Heart left ventricle (tissue), 16 donors: ENCODE data around the gene ZNF69. TPM values are rescaled to one million over a fixed set of nuclear protein-coding genes. Genes with fewer than 3 reads are reported as not detected.

ENCODE experiments used
- ATAC-seq, 4 donors: fragments of 200-7000 bp; cut with Tn5 transposase; one replicate each; pipeline ENCODE4 v1.9.1; 2020 to 2022; ENCODE audit warnings: moderate library complexity in 4 of 4, mild to moderate bottlenecking in 3 of 4, moderate number of reproducible peaks in 1 of 4
- DNase-seq, 5 donors: peaks; one replicate each; pipeline ENCODE4 v3.0.0-alpha.2; 2020
- H3K27ac ChIP-seq, 12 donors: fragments of 200-600 bp; sonication (generic) in 4 of 12; one replicate each; pipeline versions ENCODE4 v1.5.0 to v1.8.0; 2016 to 2022; ENCODE audit warnings: mild to moderate bottlenecking in 2 of 12
- H3K27me3 ChIP-seq, 9 donors: fragments of 200-600 bp; sonication (generic) in 2 of 9; one replicate each; pipeline versions ENCODE4 v1.5.1 to v1.8.0; 2016 to 2022; ENCODE audit warnings: mild to moderate bottlenecking in 3 of 9
- H3K36me3 ChIP-seq, 9 donors: fragments of 200-600 bp; sonication (generic) in 2 of 9; one replicate each; pipeline versions ENCODE4 v1.5.0 to v1.8.0; 2018 to 2022; ENCODE audit warnings: mild to moderate bottlenecking in 2 of 9
- H3K4me1 ChIP-seq, 12 donors: fragments of 200-600 bp; sonication (generic) in 4 of 12; one replicate each; pipeline versions ENCODE4 v1.5.0 to v1.8.0; 2016 to 2022; ENCODE audit warnings: mild to moderate bottlenecking in 3 of 12
- H3K4me3 ChIP-seq, 12 donors: fragments of 200-600 bp; sonication (generic) in 4 of 12; one replicate each; pipeline versions ENCODE4 v1.5.0 to v1.8.0; 2017 to 2022; ENCODE audit warnings: mild to moderate bottlenecking in 9 of 12, moderate library complexity in 4 of 12
- H3K9me3 ChIP-seq, 12 donors: fragments of 200-600 bp; sonication (generic) in 4 of 12; one replicate each; pipeline versions ENCODE4 v1.5.0 to v1.8.0; 2016 to 2022; ENCODE audit warnings: mild to moderate bottlenecking in 1 of 12
- CTCF ChIP-seq, 12 donors: fragments of 200-600 bp; sonication (generic) in 4 of 12; IDR thresholded peaks; one replicate each; pipeline versions ENCODE4 v1.5.0 to v1.8.0; 2018 to 2022; ENCODE audit warnings: antibody characterized with exemption in 12 of 12, mild to moderate bottlenecking in 5 of 12
- POLR2A ChIP-seq, 2 donors: fragments of 450-650 bp; IDR thresholded peaks; one replicate each; pipeline ENCODE4 v1.6.1; 2017; ENCODE audit warnings: antibody characterized with exemption in 2 of 2, mild to moderate bottlenecking in 2 of 2, moderate library complexity in 2 of 2
- WGBS, 4 donors: extraction: QIAGEN DNeasy Blood & Tissue Kit in 2 of 4; methylation state at CpG; one replicate each; pipeline versions ENCODE4 v1.1.5 to v1.1.7; 2013 to 2018; 5-methylcytosine and 5-hydroxymethylcytosine counted together
- intact Hi-C, 10 donors: fragments of 100-400 bp; cut with DNase I; formaldehyde crosslinking; loops; one replicate each; pipeline versions ENCODE4 v1.11.1 to v1.14.2; 2022
- polyA plus RNA-seq, 2 donors: library from polyadenylated mRNA; stranded (reverse); fragments of 200-250 nt; gene quantifications; one replicate each; pipeline ENCODE4 v1.2.3, GENCODE V29; 2013
- total RNA-seq, 9 donors: library from RNA; depleted of rRNA in 2 of 9; stranded (reverse); fragments of >200 nt in 2 of 9; fragmentation: NEBNext Ultra II Directional in 3 of 9; extraction: Animal tissue kit (Norgen Biotek cat#: 25700) in 3 of 9; gene quantifications; one replicate each; pipeline versions ENCODE4 v1.1.0 to v1.2.4, GENCODE V29; 2016 to 2023
- donor health status: ischemic (EF 13 %, LVEDD 7.1; RV severe dilation, severe dysfunction).
- donor health status: healthy with polysubstance abuse.
- donor health status: DM: no; HTN: yes; CAD: no.
- donor health status: DM: no; HTN: no; CAD: no.
- donor health status: ischemic (EF 25% LVEDD 6.9; RV normal size, moderate dysfunction).
- donor health status: ischemic (EF 25% LVEDD 5.7; RV mildly dilated, moderate dysfunction).
- donor health status: healthy.
- donor health status: DM: yes; HTN: yes; CAD: no.
- donor health status: ischemic (EF 35%, LVEDD 5.7; RV mildly dilated, moderate dysfunction).
- donor health status: nonischemic (EF 11% LVEDD 7.7; RV severe dilation, severe dysfunction).
- donor health status: DM: yes; HTN: yes; CAD: no.
- donor health status: PGD.
- donor health status: ischemic (EF 29% LVEDD 5.4; RV normal size, mild dysfunction).
- donor health status: nonischemic (EF 23%, LVEDD 6.1; RV moderate dilation, normal function).

ZNF69 gene
- total and polyA plus RNA-seq, 11 donors, result 2.8 to 5.4 (median 4.2) TPM

DNA sequence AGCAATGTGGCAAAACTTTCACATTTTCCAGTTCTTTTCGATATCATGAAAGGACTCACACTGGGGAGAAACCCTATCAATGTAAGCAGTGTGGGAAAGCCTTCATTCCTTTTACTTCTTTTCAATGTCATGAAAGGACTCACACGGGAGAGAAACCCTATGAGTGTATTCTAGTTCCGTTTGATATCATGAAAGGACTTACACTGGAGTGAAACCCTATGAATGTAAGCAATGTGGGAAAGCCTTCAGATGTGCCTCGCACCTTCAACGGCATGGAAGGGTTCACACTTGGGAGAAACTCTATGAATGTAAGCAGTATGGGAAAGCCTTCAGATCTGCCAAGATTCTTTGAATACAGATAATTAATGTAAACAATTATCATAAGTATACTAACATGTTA lies 62.7 kb downstream of the ZNF69 start:
- 95 to 99% (median 97%) methylated on average over 5 of the region's 5 CpGs for WGBS, 4 donors
- Histone ChIP-seq H3K27ac (no peak overlapping the region), H3K9me3 (peaks cover 8 to 97% (median 79%) of the 10 kb centered on the region in 12 donors), H3K4me3 (no peak overlapping the region), H3K4me1 (no peaks in the 10 kb centered on the region), H3K27me3 (no peaks in the 10 kb centered on the region), H3K36me3 (peaks cover 23 to 75% (median 36%) of the 10 kb centered on the region in 9 donors)
- DNase-seq (no peak), ATAC-seq (no peak)
- no peak for TF ChIP-seq CTCF (IDR thresholded peaks at IDR 0.05)
- TF ChIP-seq POLR2A (IDR thresholded peaks at IDR 0.05), result no peak
- intact Hi-C loops, result no loop called here

Other genes starting within 250 kb of the ZNF69 start
- gene ZNF823, start 148.8 kb upstream of the ZNF69 start, total RNA-seq, result 1 to 10 TPM; 2.6 to 5.2 (median 4.0) TPM
- 1 to 10 TPM; 1.6 to 2.2 TPM for gene ZNF823, start 148.8 kb upstream of the ZNF69 start, polyA plus RNA-seq
- 1 to 10 TPM; 2.6 to 9.3 (median 4.9) TPM for gene ZNF441, start 120.8 kb upstream of the ZNF69 start, total RNA-seq
- gene ZNF441, start 120.8 kb upstream of the ZNF69 start, polyA plus RNA-seq, result 1 to 10 TPM; 2.4 to 2.5 TPM
- 1 to 10 TPM in 8 of 9 donors, under 1 TPM in 1; 0.91 to 3.4 (median 2.5) TPM for gene ZNF491, start 89.3 kb upstream of the ZNF69 start, total RNA-seq
- 1 to 10 TPM; 1.2 to 2.5 TPM for gene ZNF491, start 89.3 kb upstream of the ZNF69 start, polyA plus RNA-seq
- 1 to 10 TPM; 2.5 to 6.6 (median 5.2) TPM for gene ZNF440, start 73.5 kb upstream of the ZNF69 start, total RNA-seq
- 1 to 10 TPM; 2.9 to 5.0 TPM for gene ZNF440, start 73.5 kb upstream of the ZNF69 start, polyA plus RNA-seq
- gene ZNF439, start 39.1 kb upstream of the ZNF69 start, total RNA-seq, result 1 to 10 TPM; 1.8 to 5.1 (median 4.6) TPM
- 1 to 10 TPM; 3.7 to 6.1 TPM for gene ZNF439, start 39.1 kb upstream of the ZNF69 start, polyA plus RNA-seq
- 1 to 10 TPM; 2.2 to 7.5 (median 4.1) TPM for gene ZNF700, start 37.3 kb downstream of the ZNF69 start, total RNA-seq
- gene ZNF700, start 37.3 kb downstream of the ZNF69 start, polyA plus RNA-seq, result 1 to 10 TPM; 3.1 to 3.8 TPM
- gene ZNF763, start 77.3 kb downstream of the ZNF69 start, total RNA-seq, result 1 to 10 TPM; 1.3 to 6.2 (median 5.0) TPM
- 1 to 10 TPM; 1.6 to 5.3 TPM for gene ZNF763, start 77.3 kb downstream of the ZNF69 start, polyA plus RNA-seq
- 1 to 10 TPM; 2.2 to 5.5 (median 3.6) TPM for gene ZNF433, start 147.9 kb downstream of the ZNF69 start, total RNA-seq
- 1 to 10 TPM; 3.5 to 6.6 TPM for gene ZNF433, start 147.9 kb downstream of the ZNF69 start, polyA plus RNA-seq
- gene ZNF878, start 165.2 kb downstream of the ZNF69 start, total RNA-seq, result under 1 TPM in 4 of 9 donors, not detected in 5; 0.16 to 0.24 (median 0.22) TPM
- gene ZNF878, start 165.2 kb downstream of the ZNF69 start, polyA plus RNA-seq, result under 1 TPM; 0.11 to 0.23 TPM
- 10 to 100 TPM in 7 of 9 donors, 1 to 10 TPM in 2; 7.5 to 24.3 (median 13.8) TPM for gene ZNF844, start 176.9 kb downstream of the ZNF69 start, total RNA-seq
- gene ZNF844, start 176.9 kb downstream of the ZNF69 start, polyA plus RNA-seq, result 1 to 10 TPM; 3.6 to 6.3 TPM